DND-41 (cell line): ENCODE measurements around the gene DIDO1.
"Not testable (repeated sequence)": the region's sequence is repeated elsewhere in the genome, so short reads cannot be mapped to it uniquely, and the experiment has no call there.

Experiments
- ATAC-seq: fragments of 200-7000 bp; cut with Tn5 transposase; 3 replicates; pipeline ENCODE4 v1.9.1; 2021; ENCODE audit warnings: low read depth; ENCODE audit not compliant: insufficient read depth
- DNase-seq: peaks from one replicate; pipeline ENCODE4 v3.0.0-alpha.2; 2020
- H2AFZ ChIP-seq: 2 replicates; pipeline ENCODE4 v1.6.0; 2012; ENCODE audit warnings: low read depth, low read length
- H3K27ac ChIP-seq: 2 replicates; pipeline ENCODE4 v1.5.1; 2012; ENCODE audit warnings: low read length, inconsistent platforms
- H3K27me3 ChIP-seq: fragments of 200-600 bp; sonication (generic); 2 replicates; pipeline ENCODE4 v1.6.0; 2012; ENCODE audit warnings: low read length, mild to moderate bottlenecking, inconsistent platforms; ENCODE audit not compliant: insufficient read depth, poor library complexity
- H3K36me3 ChIP-seq: 2 replicates; pipeline ENCODE4 v1.5.1; 2012; ENCODE audit warnings: low read length, inconsistent platforms; ENCODE audit not compliant: insufficient read depth
- H3K4me1 ChIP-seq: 2 replicates; pipeline ENCODE4 v1.5.1; 2012; ENCODE audit warnings: mild to moderate bottlenecking, low read length; ENCODE audit not compliant: insufficient read depth
- H3K4me2 ChIP-seq: 2 replicates; pipeline ENCODE4 v1.6.0; 2012; ENCODE audit warnings: mild to moderate bottlenecking, moderate library complexity, low read length, inconsistent platforms; ENCODE audit not compliant: insufficient read depth
- H3K4me3 ChIP-seq, 2 experiments: fragments of 200-600 bp in 1 of 2; shearing (Covaris generic) in 1 of 2; 2 replicates each; pipeline ENCODE4 v1.5.1; 2012 to 2016; ENCODE audit warnings: inconsistent platforms in 2 of 2, low read length in 2 of 2, mild to moderate bottlenecking in 2 of 2, low read depth in 1 of 2, moderate library complexity in 1 of 2
- H3K79me2 ChIP-seq: 2 replicates; pipeline ENCODE4 v1.6.0; 2012; ENCODE audit warnings: low read length, inconsistent platforms; ENCODE audit not compliant: insufficient read depth
- H3K9ac ChIP-seq: 2 replicates; pipeline ENCODE4 v1.6.0; 2012; ENCODE audit warnings: low read depth, mild to moderate bottlenecking, inconsistent platforms, low read length, moderate library complexity
- H3K9me3 ChIP-seq: 2 replicates; pipeline ENCODE4 v1.5.1; 2012; ENCODE audit warnings: low read length, moderate library complexity, mild to moderate bottlenecking, inconsistent platforms; ENCODE audit not compliant: insufficient read depth, severe bottlenecking
- H4K20me1 ChIP-seq: 2 replicates; pipeline ENCODE4 v1.6.0; 2012; ENCODE audit warnings: low read length; ENCODE audit not compliant: insufficient read depth
- EZH2 ChIP-seq: IDR thresholded peaks from 3 replicates; pipeline ENCODE4 v1.6.1; 2012; ENCODE audit warnings: borderline replicate concordance, low read depth, mild to moderate bottlenecking, moderate library complexity, low read length, inconsistent platforms; ENCODE audit not compliant: severe bottlenecking
- TF ChIP-seq, protein P1 (sequence below): IDR thresholded peaks from 2 replicates; pipeline ENCODE4 v1.5.1; 2012; ENCODE audit warnings: borderline replicate concordance, low read length, moderate library complexity, mild to moderate bottlenecking; ENCODE audit not compliant: poor library complexity, severe bottlenecking; ENCODE audit errors: extremely low read depth

Gene DIDO1

DNA sequence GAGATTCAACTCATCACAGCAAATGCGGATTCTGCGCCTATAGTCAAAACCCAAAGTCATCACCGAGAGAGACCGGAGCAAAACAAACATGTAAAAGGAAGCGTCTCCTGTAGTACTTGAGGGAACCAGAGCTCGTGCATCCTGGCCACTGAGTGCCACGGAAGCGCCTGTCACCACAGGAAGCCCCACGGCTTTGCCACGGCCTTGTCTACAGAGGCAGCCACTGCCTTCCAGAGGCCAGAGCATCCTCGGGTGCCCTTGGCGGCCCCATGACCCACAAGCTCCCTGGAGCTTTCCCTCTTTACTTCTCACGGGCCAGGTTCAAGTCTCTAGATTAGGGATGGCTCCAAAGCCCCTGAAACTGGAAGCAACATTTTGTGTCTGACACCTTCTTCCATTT is 72.2 kb downstream of the DIDO1 start:
- no peak for DNase-seq
- no peak overlapping the region for H3K9ac ChIP-seq
- peaks cover 5% of the 10 kb centered on the region for H3K4me1 ChIP-seq
- no peaks in the 10 kb centered on the region for H3K9me3 ChIP-seq
- H2AFZ ChIP-seq: no peak overlapping the region
- H3K27ac ChIP-seq: no peak overlapping the region
- TF ChIP-seq, protein P1, sequence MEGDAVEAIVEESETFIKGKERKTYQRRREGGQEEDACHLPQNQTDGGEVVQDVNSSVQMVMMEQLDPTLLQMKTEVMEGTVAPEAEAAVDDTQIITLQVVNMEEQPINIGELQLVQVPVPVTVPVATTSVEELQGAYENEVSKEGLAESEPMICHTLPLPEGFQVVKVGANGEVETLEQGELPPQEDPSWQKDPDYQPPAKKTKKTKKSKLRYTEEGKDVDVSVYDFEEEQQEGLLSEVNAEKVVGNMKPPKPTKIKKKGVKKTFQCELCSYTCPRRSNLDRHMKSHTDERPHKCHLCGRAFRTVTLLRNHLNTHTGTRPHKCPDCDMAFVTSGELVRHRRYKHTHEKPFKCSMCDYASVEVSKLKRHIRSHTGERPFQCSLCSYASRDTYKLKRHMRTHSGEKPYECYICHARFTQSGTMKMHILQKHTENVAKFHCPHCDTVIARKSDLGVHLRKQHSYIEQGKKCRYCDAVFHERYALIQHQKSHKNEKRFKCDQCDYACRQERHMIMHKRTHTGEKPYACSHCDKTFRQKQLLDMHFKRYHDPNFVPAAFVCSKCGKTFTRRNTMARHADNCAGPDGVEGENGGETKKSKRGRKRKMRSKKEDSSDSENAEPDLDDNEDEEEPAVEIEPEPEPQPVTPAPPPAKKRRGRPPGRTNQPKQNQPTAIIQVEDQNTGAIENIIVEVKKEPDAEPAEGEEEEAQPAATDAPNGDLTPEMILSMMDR: no peak
- TF ChIP-seq EZH2: no peak
- peaks cover 34% of the 10 kb centered on the region; the same call in 1 of the 2 replicates for H4K20me1 ChIP-seq
- H3K27me3 ChIP-seq: no peaks in the 10 kb centered on the region
- no peak for ATAC-seq
- H3K79me2 ChIP-seq: peaks cover 37% of the 10 kb centered on the region
- H3K4me3 ChIP-seq: no peak overlapping the region
- no peak overlapping the region for H3K4me2 ChIP-seq
- peaks cover 74% of the 10 kb centered on the region for H3K36me3 ChIP-seq

DNA sequence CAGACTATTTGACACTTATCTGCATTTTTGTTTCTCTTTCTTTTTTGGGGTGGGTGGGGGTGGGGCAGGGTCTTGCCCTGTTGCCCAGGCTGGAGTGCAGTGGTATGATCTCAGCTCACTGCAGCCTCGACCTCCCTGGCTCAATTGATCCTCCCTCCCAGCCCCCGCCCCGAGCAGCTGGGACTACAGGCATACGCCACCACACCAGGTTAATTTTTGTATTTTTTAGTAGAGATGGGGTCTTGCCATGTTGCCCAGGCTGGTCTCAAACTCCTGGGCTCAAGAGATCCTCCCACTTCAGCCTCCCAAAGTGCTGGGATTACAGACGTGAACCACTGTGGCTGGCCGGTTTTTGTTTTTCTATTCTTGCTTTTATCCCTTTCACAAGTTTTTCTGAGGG is 73.0 kb downstream of the DIDO1 start:
- not testable (repeated sequence) for H3K9ac ChIP-seq, H3K4me2 ChIP-seq, H2AFZ ChIP-seq, H3K4me1 ChIP-seq, H3K27ac ChIP-seq, H3K27me3 ChIP-seq, ATAC-seq, DNase-seq, H3K9me3 ChIP-seq, H3K4me3 ChIP-seq
- peaks cover 73% of the 10 kb centered on the region for H3K36me3 ChIP-seq
- peaks cover 30% of the 10 kb centered on the region for H3K79me2 ChIP-seq
- peaks cover 31% of the 10 kb centered on the region; the same call in 1 of the 2 replicates for H4K20me1 ChIP-seq

DNA sequence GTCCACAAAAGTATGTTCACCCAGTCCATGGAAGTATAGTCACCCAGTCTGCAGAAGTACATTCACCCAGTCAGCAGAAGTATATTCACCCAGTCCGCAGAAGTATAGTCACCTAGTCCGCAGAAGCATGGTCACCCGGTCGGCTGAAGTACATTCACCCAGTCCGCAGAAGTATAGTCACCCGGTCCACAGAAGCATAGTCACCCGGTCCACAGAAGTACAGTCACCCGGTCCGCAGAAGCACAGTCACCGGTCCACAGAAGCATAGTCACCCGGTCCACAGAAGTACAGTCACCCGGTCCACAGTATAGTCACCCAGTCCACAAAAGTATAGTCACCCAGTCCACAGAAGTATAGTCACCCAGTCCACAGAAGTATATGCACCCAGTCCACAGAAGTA is 73.5 kb downstream of the DIDO1 start:
- Histone ChIP-seq H3K36me3 (peaks cover 74% of the 10 kb centered on the region), H3K4me3 (no peak overlapping the region)

DNA sequence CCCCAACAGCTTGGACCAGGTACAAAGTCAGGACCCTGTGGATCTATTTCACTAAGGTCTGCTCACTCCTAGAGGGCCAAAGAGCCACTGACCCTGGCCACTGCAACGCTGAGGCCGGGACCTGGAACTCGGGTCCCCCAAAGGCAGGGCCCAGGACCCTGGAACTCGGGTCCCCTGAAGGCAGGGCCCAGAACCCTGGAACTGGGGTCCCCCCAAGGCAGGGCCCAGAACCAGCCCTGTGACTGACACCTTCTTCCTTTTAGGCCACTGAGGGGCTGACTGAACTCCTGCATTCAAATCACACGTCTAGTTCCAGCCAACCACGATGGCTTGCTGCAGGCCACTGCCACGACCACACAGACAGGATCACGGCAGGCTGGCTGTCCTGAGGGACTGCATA is 74.1 kb downstream of the DIDO1 start:
- Histone ChIP-seq H4K20me1 (peaks cover 29% of the 10 kb centered on the region; the same call in 1 of the 2 replicates), H3K4me2 (no peak overlapping the region), H3K36me3 (peaks cover 75% of the 10 kb centered on the region), H3K27me3 (no peaks in the 10 kb centered on the region), H3K9ac (no peak overlapping the region), H3K4me1 (no peaks in the 10 kb centered on the region), H3K9me3 (no peaks in the 10 kb centered on the region), H3K4me3 (no peak overlapping the region), H3K79me2 (peaks cover 24% of the 10 kb centered on the region), H3K27ac (no peak overlapping the region), H2AFZ (no peak overlapping the region)
- TF ChIP-seq, protein P1: no peak
- TF ChIP-seq EZH2: no peak
- ATAC-seq: no peak
- DNase-seq: no peak

More for the DNA sequence above, 73.5 kb downstream of the DIDO1 start:
- TF ChIP-seq, protein P1: no peak
- no peak for TF ChIP-seq EZH2
- H3K79me2 ChIP-seq: peaks cover 26% of the 10 kb centered on the region
- H2AFZ ChIP-seq: no peak overlapping the region
- H3K27ac ChIP-seq: no peak overlapping the region
- H3K4me1 ChIP-seq: no peaks in the 10 kb centered on the region
- DNase-seq: no peak
- no peaks in the 10 kb centered on the region for H3K9me3 ChIP-seq
- H4K20me1 ChIP-seq: peaks cover 28% of the 10 kb centered on the region; the same call in 1 of the 2 replicates
- no peak overlapping the region for H3K4me2 ChIP-seq
- no peaks in the 10 kb centered on the region for H3K27me3 ChIP-seq
- H3K9ac ChIP-seq: no peak overlapping the region
- ATAC-seq: no peak
